GM12891 (cell line): ENCODE data around the gene LENG1.

Source experiments
- DNase-seq: peaks from one replicate; pipeline ENCODE4 v3.0.0; 2011; ENCODE audit warnings: low spot score; ENCODE audit not compliant: insufficient read length
- FAIRE-seq: peaks from 2 replicates; lab custom pipeline; 2011; peaks lifted over from hg19 to GRCh38; lab: Jason Lieb, UNC
- PAX5 ChIP-seq: IDR thresholded peaks from 2 replicates; pipeline ENCODE4 v1.6.1; 2011; ENCODE audit warnings: low read length, moderate library complexity, mild to moderate bottlenecking; ENCODE audit not compliant: insufficient read depth, severe bottlenecking
- POLR2A ChIP-seq: IDR thresholded peaks from 2 replicates; pipeline ENCODE4 v1.6.1; 2011; ENCODE audit warnings: low read depth, low read length, control low read depth
- POLR2AphosphoS5 ChIP-seq: IDR thresholded peaks from 2 replicates; pipeline ENCODE4 v1.6.1; 2011; ENCODE audit warnings: low read depth, low read length, control low read depth
- POU2F2 ChIP-seq: IDR thresholded peaks from 2 replicates; pipeline ENCODE4 v1.6.1; 2011; ENCODE audit warnings: low read depth, mild to moderate bottlenecking, control low read depth, low read length, moderate library complexity
- SPI1 ChIP-seq: IDR thresholded peaks from 2 replicates; pipeline ENCODE4 v1.6.1; 2011; ENCODE audit warnings: low read depth, low read length, control low read depth
- TAF1 ChIP-seq: IDR thresholded peaks from 2 replicates; pipeline ENCODE4 v1.6.1; 2011; ENCODE audit warnings: low read depth, low read length, control low read depth

The LENG1 gene

GRCh38 chr19:54154603-54155345, 4.7 kb downstream of the LENG1 start:
- no peak for DNase-seq
- TF ChIP-seq POU2F2: peak; percentile 45; the same call in 1 of the 2 replicates
- peak; percentile 21; the same call in 1 of the 2 replicates for TF ChIP-seq POLR2A
- no peak for TF ChIP-seq SPI1
- no peak for FAIRE-seq

GRCh38 chr19:54153731-54154326, 5.7 kb downstream of the LENG1 start:
- FAIRE-seq: no peak
- TF ChIP-seq PAX5 (no peak), POLR2AphosphoS5 (no peak), POU2F2 (no peak), POLR2A (no peak), TAF1 (no peak), SPI1 (no peak)
- DNase-seq: no peak

- FAIRE-seq (no peak), DNase-seq (no peak)
Measured at GRCh38 chr19:54152878-54153524, 6.5 kb downstream of the LENG1 start.

GRCh38 chr19:54152267-54152666, 7.3 kb downstream of the LENG1 start:
- TF ChIP-seq POLR2A (no peak; the same call in 1 of the 2 replicates), PAX5 (no peak), POU2F2 (no peak), POLR2AphosphoS5 (no peak), SPI1 (no peak), TAF1 (no peak)
- no peak for DNase-seq
- no peak for FAIRE-seq

More at GRCh38 chr19:54152878-54153524, 6.5 kb downstream of the LENG1 start:
- no peak for TF ChIP-seq TAF1
- TF ChIP-seq POLR2A: no peak
- no peak for TF ChIP-seq PAX5
- no peak; the same call in 1 of the 2 replicates for TF ChIP-seq POLR2AphosphoS5
- no peak for TF ChIP-seq POU2F2
- no peak for TF ChIP-seq SPI1

- no peak for DNase-seq
- FAIRE-seq: no peak
- TF ChIP-seq POLR2A (0 out of 2 replicates have a peak, but pooled peaks have one; percentile 30), TAF1 (no peak), PAX5 (no peak)
Measured at GRCh38 chr19:54151362-54152035, 8.0 kb downstream of the LENG1 start.

GRCh38 chr19:54149021-54149812, 10.3 kb downstream of the LENG1 start:
- TF ChIP-seq SPI1 (no peak), TAF1 (no peak), PAX5 (no peak), POLR2A (no peak), POU2F2 (no peak), POLR2AphosphoS5 (no peak)
- DNase-seq: no peak
- FAIRE-seq: no peak

GRCh38 chr19:54148158-54148557, 11.4 kb downstream of the LENG1 start:
- no peak for TF ChIP-seq SPI1
- TF ChIP-seq POLR2A: no peak
- TF ChIP-seq POLR2AphosphoS5: no peak
- no peak for TF ChIP-seq POU2F2
- FAIRE-seq (no peak), DNase-seq (no peak)

- FAIRE-seq (no peak), DNase-seq (no peak)
- TF ChIP-seq TAF1 (no peak), PAX5 (no peak), POLR2A (no peak), POLR2AphosphoS5 (no peak), SPI1 (no peak), POU2F2 (no peak)
Measured at GRCh38 chr19:54147676-54148075, 11.8 kb downstream of the LENG1 start.
